Astrocyte (in vitro differentiated cells and primary cell): ENCODE measurements around the gene ARSG.

Source experiments
- EZH2 ChIP-seq: IDR thresholded peaks from 2 replicates; pipeline ENCODE4 v1.6.1; 2012; ENCODE audit warnings: mild to moderate bottlenecking, low read length, inconsistent platforms; ENCODE audit not compliant: insufficient read depth
- TF ChIP-seq, protein P1 (sequence below): IDR thresholded peaks from 2 replicates; pipeline ENCODE4 v1.5.1; 2011; ENCODE audit warnings: low read depth, mild to moderate bottlenecking, inconsistent platforms, low read length, moderate library complexity; ENCODE audit not compliant: insufficient read depth

DNA sequence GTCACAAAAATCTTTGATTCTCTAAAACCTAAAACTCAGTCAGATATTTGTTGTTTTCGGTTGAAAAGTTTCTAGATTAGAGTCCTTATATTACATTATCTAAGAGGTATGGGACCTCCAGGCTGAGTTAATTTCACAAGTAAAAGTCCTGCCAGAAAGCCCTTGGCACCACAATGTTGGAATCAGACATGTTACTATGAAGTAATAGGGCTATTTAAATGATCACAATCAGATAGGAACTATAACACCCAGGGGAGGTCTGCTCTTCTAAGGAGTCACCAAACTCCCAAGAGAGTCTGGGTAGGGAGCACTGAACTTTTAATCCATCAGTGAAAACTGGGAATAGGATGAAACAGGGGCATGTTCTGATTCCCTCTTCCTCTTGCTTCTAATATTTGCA lies 111.8 kb downstream of the ARSG start:
- TF ChIP-seq, protein P1, sequence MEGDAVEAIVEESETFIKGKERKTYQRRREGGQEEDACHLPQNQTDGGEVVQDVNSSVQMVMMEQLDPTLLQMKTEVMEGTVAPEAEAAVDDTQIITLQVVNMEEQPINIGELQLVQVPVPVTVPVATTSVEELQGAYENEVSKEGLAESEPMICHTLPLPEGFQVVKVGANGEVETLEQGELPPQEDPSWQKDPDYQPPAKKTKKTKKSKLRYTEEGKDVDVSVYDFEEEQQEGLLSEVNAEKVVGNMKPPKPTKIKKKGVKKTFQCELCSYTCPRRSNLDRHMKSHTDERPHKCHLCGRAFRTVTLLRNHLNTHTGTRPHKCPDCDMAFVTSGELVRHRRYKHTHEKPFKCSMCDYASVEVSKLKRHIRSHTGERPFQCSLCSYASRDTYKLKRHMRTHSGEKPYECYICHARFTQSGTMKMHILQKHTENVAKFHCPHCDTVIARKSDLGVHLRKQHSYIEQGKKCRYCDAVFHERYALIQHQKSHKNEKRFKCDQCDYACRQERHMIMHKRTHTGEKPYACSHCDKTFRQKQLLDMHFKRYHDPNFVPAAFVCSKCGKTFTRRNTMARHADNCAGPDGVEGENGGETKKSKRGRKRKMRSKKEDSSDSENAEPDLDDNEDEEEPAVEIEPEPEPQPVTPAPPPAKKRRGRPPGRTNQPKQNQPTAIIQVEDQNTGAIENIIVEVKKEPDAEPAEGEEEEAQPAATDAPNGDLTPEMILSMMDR, result no peak
- TF ChIP-seq EZH2, result no peak
